NCI-H128 (cell line): ENCODE results near the gene KRT3.
"Not testable (repeated sequence)": the region's sequence is repeated elsewhere in the genome, so short reads cannot be mapped to it uniquely, and the experiment has no call there.

ENCODE experiments used
- DNase-seq: peaks from one replicate; lab custom pipeline; 2025; ENCODE audit not compliant: unreplicated experiment; lab: John Stamatoyannopoulos, UW

Gene KRT3

GRCh38 chr12:52798671-52799504 is 3.0 kb upstream of the KRT3 start:
- no peak for DNase-seq

- DNase-seq: no peak
These were observed 2.2 kb upstream of the KRT3 start for GRCh38 chr12:52798003-52798670.

DNA sequence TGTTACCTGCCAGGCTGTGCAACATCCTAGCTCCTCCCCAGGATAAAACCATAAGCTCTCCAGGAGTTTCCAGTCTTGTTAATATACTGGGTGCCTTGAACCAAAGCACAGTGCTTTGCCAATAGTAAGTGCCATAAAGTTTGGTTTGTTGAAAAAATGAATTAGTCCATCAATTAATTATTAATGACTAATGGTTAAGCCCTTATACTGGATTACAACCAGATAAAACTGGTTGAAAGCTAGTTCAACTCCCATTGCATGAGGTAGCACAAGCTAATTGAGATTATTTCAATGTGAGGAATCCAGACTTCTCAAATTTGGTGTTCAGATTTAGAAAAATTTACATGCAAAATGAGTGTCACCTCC is 1.6 kb upstream of the KRT3 start:
- no peak for DNase-seq

- no peak for DNase-seq
These were observed 1.1 kb upstream of the KRT3 start for GRCh38 chr12:52796839-52797528.

DNA sequence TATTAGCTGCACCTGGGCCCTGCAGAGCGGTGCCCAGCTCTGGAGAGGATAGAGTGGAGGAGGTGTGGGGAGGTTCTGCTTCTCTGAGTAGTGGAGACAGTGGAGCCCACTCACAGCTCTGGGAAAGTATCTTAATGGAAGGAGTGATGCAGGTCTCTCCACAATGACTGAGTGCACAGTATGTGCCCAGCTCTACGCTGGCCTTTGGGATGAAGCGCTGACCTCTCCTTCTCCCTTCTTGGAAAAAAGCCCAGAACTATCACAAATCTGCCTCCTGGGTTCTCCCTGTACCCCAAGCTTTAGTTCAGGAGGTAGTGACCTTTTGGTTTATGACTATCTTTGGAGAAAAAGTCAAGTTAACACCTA is 495 bp upstream of the KRT3 start:
- no peak for DNase-seq

DNA sequence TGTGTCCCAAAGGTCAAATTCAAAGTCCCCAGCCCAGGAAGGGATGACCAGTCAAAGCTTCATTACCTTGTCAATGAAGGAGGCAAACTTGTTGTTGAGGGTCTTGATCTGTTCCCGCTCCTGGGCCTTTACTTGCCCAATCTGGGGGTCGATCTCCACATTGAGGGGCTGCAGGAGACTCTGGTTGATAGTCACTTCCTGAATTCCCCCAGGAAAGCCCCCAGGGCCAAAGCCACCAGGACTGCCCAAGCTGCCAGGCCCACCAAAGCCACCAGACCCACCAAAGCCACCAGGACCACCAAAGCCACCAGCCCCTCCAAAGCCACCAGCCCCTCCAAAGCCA is 614 bp downstream of the KRT3 start:
- DNase-seq: not testable (repeated sequence)

DNA sequence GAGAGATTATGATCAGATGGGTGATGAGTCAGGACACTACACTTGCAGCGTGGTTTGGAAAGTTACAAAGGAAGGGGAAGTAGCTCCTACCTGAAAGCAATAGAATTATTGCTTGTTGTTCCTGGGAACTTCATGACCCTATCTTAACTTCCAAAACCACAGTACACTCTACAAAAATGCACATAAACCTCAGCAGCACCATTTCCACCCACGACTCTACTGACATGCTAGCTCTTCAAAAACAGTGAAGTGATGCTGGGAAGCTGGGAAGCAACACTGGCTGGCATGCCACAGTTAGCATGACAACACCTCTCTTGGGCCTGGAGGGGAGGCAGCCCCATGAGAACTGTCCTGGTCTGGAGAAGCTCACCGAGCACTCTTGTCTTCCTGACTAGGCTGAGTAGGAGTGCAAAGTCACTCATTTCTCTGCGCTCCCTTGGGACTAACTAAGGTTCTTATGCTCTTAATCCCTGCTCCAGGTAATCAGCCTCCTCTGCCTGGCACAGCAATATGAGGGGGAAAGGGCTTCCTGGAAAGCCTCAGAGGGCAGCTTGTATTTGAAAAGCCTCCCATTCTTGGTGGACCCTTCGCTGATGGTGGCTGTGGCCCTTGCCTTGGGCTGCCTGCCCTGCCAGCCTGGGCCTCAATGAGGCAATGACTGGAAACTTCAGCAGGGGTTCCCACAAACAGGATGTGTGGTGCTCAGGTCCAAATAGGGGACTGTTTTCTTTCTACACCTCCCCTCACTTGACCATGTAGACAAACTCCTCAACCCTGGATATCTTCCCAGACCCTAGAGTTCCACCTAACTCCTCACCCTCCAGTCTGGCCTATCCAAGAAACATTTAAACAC is 1.2 kb downstream of the KRT3 start:
- no peak for DNase-seq

DNA sequence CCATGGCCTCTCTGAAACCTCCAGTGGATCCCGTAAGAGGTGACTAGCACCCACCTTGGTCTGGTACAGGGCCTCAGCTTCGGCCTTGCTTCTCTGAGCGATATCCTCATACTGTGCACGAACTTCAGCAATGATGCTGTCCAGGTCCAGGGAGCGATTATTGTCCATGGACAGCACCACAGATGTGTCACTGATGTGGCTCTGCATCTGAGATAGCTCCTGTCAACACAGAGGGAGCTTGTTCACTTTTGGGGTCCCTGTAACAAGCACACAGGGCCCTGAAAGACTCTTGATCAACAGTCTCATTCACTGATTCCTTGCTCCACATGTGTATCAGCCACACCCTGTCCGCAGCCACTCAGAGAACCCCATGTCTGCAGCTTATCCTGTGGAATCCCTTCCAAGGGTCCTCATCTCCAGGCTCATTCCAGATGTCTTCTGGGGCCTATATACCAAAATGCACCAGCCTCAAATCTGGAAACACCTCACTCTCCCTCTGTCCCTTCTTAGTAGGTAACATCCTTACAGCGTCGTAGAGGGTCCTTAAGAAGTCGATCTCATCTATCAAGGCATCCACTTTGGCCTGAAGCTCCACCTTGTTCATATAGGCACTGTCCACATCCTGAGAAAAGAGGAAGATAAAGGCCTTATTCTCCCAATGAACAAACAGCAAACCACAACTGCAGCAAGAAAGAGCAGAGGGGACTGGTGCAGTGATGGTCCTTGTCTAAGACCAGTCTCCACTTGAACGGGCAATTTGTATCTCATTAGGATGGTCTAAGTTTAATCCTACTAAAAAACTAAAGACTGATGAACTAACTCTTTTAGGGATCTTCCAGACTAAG is 3.5 kb downstream of the KRT3 start:
- no peak for DNase-seq

- DNase-seq: no peak
These were observed 4.4 kb downstream of the KRT3 start for GRCh38 chr12:52791271-52792184.

- no peak for DNase-seq
These were observed 5.3 kb downstream of the KRT3 start for GRCh38 chr12:52790427-52791270.

- no peak for DNase-seq
These were observed 6.1 kb downstream of the KRT3 start for GRCh38 chr12:52789637-52790426.

- DNase-seq: no peak
These were observed 6.9 kb downstream of the KRT3 start for GRCh38 chr12:52788876-52789636.

GRCh38 chr12:52788192-52788875 is 7.6 kb downstream of the KRT3 start:
- no peak for DNase-seq

DNA sequence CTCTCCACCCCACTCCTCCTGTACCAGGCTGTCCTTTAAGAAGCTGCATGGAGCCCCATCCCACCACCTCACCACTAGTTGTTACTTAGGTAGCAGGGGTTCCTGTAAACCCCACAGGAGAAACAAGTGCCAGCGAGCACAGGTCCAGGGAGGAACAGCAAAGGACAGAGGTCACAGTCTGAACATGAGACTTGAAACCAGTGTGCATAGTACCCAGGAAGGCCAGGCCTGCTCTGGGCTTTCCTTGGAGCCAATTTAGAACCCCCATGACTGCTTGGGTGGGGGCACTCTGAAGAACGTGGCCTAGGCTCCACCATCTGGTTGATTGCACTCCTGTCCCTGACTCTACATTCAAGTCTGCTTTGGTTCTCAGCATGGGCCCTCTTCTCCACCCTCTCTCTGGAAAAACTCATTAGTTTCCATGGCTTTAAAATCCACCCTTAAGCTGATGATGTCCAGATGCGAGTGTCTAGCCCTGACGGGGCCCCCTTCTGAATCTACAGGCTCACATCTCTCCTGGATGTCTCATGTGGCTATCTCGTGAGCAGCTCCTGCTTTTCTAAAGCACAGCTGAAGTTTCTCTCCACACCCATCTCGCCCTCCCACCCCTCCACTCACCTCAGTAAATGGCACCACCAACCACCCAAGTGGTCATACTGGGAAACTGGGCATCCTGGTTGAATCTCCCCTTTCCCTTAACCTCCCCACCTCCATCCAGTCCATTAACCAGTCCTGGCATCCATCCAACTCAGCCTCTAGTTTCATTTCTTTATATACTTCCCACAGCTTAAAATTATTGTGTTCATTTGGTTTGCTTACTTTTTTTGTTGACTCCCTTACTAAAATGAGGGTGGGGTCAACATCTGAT is 8.4 kb downstream of the KRT3 start:
- DNase-seq: no peak

- DNase-seq: no peak
These were observed 11.0 kb downstream of the KRT3 start for GRCh38 chr12:52784909-52785308.
